Hematopoietic multipotent progenitor cell treated with erythropoietin and hydrocortisone succinate and interleukin-3 and kit ligand, for 8 days (in vitro differentiated cells): ENCODE measurements around the gene TBX3.

Experiments
- DNase-seq: peaks from one replicate; pipeline ENCODE4 v3.0.0-alpha.2; 2015

TBX3 gene

GRCh38 chr12:114682106-114682784 lies 1.7 kb downstream of the TBX3 start:
- no peak for DNase-seq

- DNase-seq: no peak
Observed at GRCh38 chr12:114681116-114681871, 2.7 kb downstream of the TBX3 start.

- no peak for DNase-seq
Observed at GRCh38 chr12:114680604-114681069, 3.3 kb downstream of the TBX3 start.

- no peak for DNase-seq
Observed at GRCh38 chr12:114679942-114680341, 4.0 kb downstream of the TBX3 start.

GRCh38 chr12:114679452-114679875 lies 4.5 kb downstream of the TBX3 start:
- DNase-seq: no peak

GRCh38 chr12:114678718-114679117 lies 5.3 kb downstream of the TBX3 start:
- DNase-seq: no peak

- DNase-seq: no peak
Observed at GRCh38 chr12:114678028-114678427, 5.9 kb downstream of the TBX3 start.

- no peak for DNase-seq
Observed at GRCh38 chr12:114676142-114676741, 7.7 kb downstream of the TBX3 start.

- DNase-seq: no peak
Observed at GRCh38 chr12:114674251-114675047, 9.5 kb downstream of the TBX3 start.

GRCh38 chr12:114673901-114674250 lies 10.1 kb downstream of the TBX3 start:
- DNase-seq: no peak

- DNase-seq: no peak
Observed at GRCh38 chr12:114673169-114673833, 10.7 kb downstream of the TBX3 start.

- DNase-seq: no peak
Observed at GRCh38 chr12:114672817-114673168, 11.2 kb downstream of the TBX3 start.

GRCh38 chr12:114671443-114672411 lies 12.2 kb downstream of the TBX3 start:
- DNase-seq: no peak

GRCh38 chr12:114671066-114671442 lies 12.9 kb downstream of the TBX3 start:
- DNase-seq: no peak

- no peak for DNase-seq
Observed at GRCh38 chr12:114670291-114670980, 13.5 kb downstream of the TBX3 start.

GRCh38 chr12:114669401-114670290 lies 14.3 kb downstream of the TBX3 start:
- DNase-seq: no peak

- DNase-seq: no peak
Observed at GRCh38 chr12:114668886-114669288, 15.1 kb downstream of the TBX3 start.

GRCh38 chr12:114668151-114668885 lies 15.7 kb downstream of the TBX3 start:
- DNase-seq: peak; percentile 38

GRCh38 chr12:114667669-114668150 lies 16.3 kb downstream of the TBX3 start:
- DNase-seq: no peak
